H9 (cell line): ENCODE measurements around the gene TBXAS1. TPM values are rescaled to one million over a fixed set of nuclear protein-coding genes. Genes with fewer than 3 reads are reported as not detected.

Experiments used
- DNase-seq: peaks from one replicate; pipeline ENCODE4 v3.0.0-alpha.2; 2017
- H2AFZ ChIP-seq: one replicate; pipeline ENCODE4 v1.6.1; 2013; ENCODE audit warnings: mild to moderate bottlenecking, low read length, control low read depth, moderate library complexity
- H2AK5ac ChIP-seq: 2 replicates; pipeline ENCODE4 v1.6.1; 2013; ENCODE audit warnings: low read length, control low read depth, mixed read lengths; ENCODE audit not compliant: insufficient read length
- H2BK120ac ChIP-seq: one replicate; pipeline ENCODE4 v1.6.1; 2013; ENCODE audit warnings: low read depth, mild to moderate bottlenecking, low read length, control low read depth, inconsistent platforms; ENCODE audit not compliant: poor library complexity, severe bottlenecking
- H2BK12ac ChIP-seq: 2 replicates; pipeline ENCODE4 v1.6.1; 2013; ENCODE audit warnings: low read length, control low read depth, mixed read lengths, low read depth; ENCODE audit not compliant: insufficient read length
- H2BK15ac ChIP-seq: 2 replicates; pipeline ENCODE4 v1.6.1; 2013; ENCODE audit warnings: low read depth, low read length, control low read depth
- H2BK20ac ChIP-seq: one replicate; pipeline ENCODE4 v1.6.1; 2013; ENCODE audit warnings: low read depth, mild to moderate bottlenecking, low read length, control low read depth, inconsistent platforms; ENCODE audit not compliant: poor library complexity, severe bottlenecking
- H2BK5ac ChIP-seq: 2 replicates; pipeline ENCODE4 v1.6.1; 2013; ENCODE audit warnings: low read length, control low read depth, mixed read lengths; ENCODE audit not compliant: insufficient read length
- H3K14ac ChIP-seq: 2 replicates; pipeline ENCODE4 v1.6.1; 2013; ENCODE audit warnings: low read length, control low read depth; ENCODE audit not compliant: insufficient read depth
- H3K18ac ChIP-seq: 2 replicates; pipeline ENCODE4 v1.6.1; 2013; ENCODE audit warnings: low read depth, mild to moderate bottlenecking, mixed read lengths, low read length, control low read depth; ENCODE audit not compliant: insufficient read length
- H3K23ac ChIP-seq: 2 replicates; pipeline ENCODE4 v1.6.1; 2013; ENCODE audit warnings: low read length, control low read depth, mixed read lengths, low read depth; ENCODE audit not compliant: insufficient read length
- H3K23me2 ChIP-seq: 2 replicates; pipeline ENCODE4 v1.6.1; 2013; ENCODE audit warnings: low read depth, mild to moderate bottlenecking, mixed read lengths, low read length, control low read depth; ENCODE audit not compliant: insufficient read length, poor library complexity, severe bottlenecking
- H3K27ac ChIP-seq: 2 replicates; pipeline ENCODE4 v1.5.1; 2013; ENCODE audit warnings: low read length, control low read depth, mixed read lengths, low read depth; ENCODE audit not compliant: insufficient read length
- H3K27me3 ChIP-seq: 2 replicates; pipeline ENCODE4 v1.6.1; 2013; ENCODE audit warnings: low read length, control low read depth, inconsistent platforms; ENCODE audit not compliant: insufficient read depth
- H3K4ac ChIP-seq: 2 replicates; pipeline ENCODE4 v1.6.1; 2013; ENCODE audit warnings: low read depth, mild to moderate bottlenecking, control low read depth, inconsistent platforms, low read length, moderate library complexity
- H3K4me1 ChIP-seq: 2 replicates; pipeline ENCODE4 v1.6.1; 2013; ENCODE audit warnings: low read length, control low read depth, inconsistent platforms; ENCODE audit not compliant: insufficient read depth
- H3K4me2 ChIP-seq: 2 replicates; pipeline ENCODE4 v1.6.1; 2013; ENCODE audit warnings: low read length, control low read depth, mixed read lengths; ENCODE audit not compliant: insufficient read length, insufficient read depth
- H3K56ac ChIP-seq: 2 replicates; pipeline ENCODE4 v1.6.1; 2013; ENCODE audit warnings: low read depth, mild to moderate bottlenecking, mixed read lengths, low read length, control low read depth; ENCODE audit not compliant: insufficient read length
- H3K79me1 ChIP-seq: 2 replicates; pipeline ENCODE4 v1.6.1; 2013; ENCODE audit warnings: low read depth, mild to moderate bottlenecking, moderate library complexity, low read length, control low read depth, inconsistent platforms; ENCODE audit not compliant: insufficient read depth, poor library complexity, severe bottlenecking
- H3K79me2 ChIP-seq: 2 replicates; pipeline ENCODE4 v1.6.1; 2013; ENCODE audit warnings: low read length, control low read depth, inconsistent platforms; ENCODE audit not compliant: insufficient read depth
- H3K9ac ChIP-seq: 2 replicates; pipeline ENCODE4 v1.6.1; 2013; ENCODE audit warnings: low read length, control low read depth, mixed read lengths; ENCODE audit not compliant: insufficient read length; ENCODE audit errors: extremely low read depth
- H3K9me3 ChIP-seq: one replicate; pipeline ENCODE4 v1.6.1; 2013; ENCODE audit warnings: low read depth, low read length, inconsistent platforms; ENCODE audit not compliant: control insufficient read depth
- H3T11ph ChIP-seq: one replicate; pipeline ENCODE4 v1.6.1; 2013; ENCODE audit warnings: mild to moderate bottlenecking, low read length, control low read depth, inconsistent platforms
- H4K20me1 ChIP-seq: one replicate; pipeline ENCODE4 v1.6.1; 2013; ENCODE audit not compliant: control insufficient read depth, insufficient read length, insufficient read depth
- H4K5ac ChIP-seq: 2 replicates; pipeline ENCODE4 v1.6.1; 2013; ENCODE audit warnings: low read depth, mild to moderate bottlenecking, mixed read lengths, low read length, control low read depth; ENCODE audit not compliant: insufficient read length
- H4K8ac ChIP-seq: replicated peaks from 2 replicates; pipeline ENCODE4 v1.6.1; 2013; ENCODE audit warnings: low read length, control low read depth, mixed read lengths, low read depth; ENCODE audit not compliant: insufficient read length
- H4K91ac ChIP-seq: 2 replicates; pipeline ENCODE4 v1.6.1; 2013; ENCODE audit warnings: low read depth, mild to moderate bottlenecking, moderate library complexity, mixed read lengths, low read length, control low read depth; ENCODE audit not compliant: insufficient read length
- H3K27ac Mint-ChIP-seq, 3 experiments: 2 replicates in 2 of 3; 3 replicates in 1 of 3; pipeline ENCODE4 v1.8.0; 2020 to 2021; ENCODE audit warnings: mixed read lengths in 3 of 3, mild to moderate bottlenecking in 1 of 3, moderate library complexity in 1 of 3
- H3K27me3 Mint-ChIP-seq: 2 replicates; pipeline ENCODE4 v1.8.0; 2021; ENCODE audit warnings: low read depth, mild to moderate bottlenecking, moderate library complexity, mixed read lengths
- H3K36me3 Mint-ChIP-seq, 3 experiments: 2 replicates in 2 of 3; 3 replicates in 1 of 3; pipeline ENCODE4 v1.8.0; 2020 to 2021; ENCODE audit warnings: low read depth in 3 of 3, mixed read lengths in 3 of 3; ENCODE audit not compliant: insufficient read depth in 1 of 3
- H3K4me1 Mint-ChIP-seq, 2 experiments: 2 replicates each; pipeline ENCODE4 v1.8.0; 2020; ENCODE audit warnings: mixed read lengths in 2 of 2
- H3K4me3 Mint-ChIP-seq, 2 experiments: 2 replicates in 1 of 2; 3 replicates in 1 of 2; pipeline ENCODE4 v1.8.0; 2020 to 2021; ENCODE audit warnings: mild to moderate bottlenecking in 2 of 2, mixed read lengths in 2 of 2, moderate library complexity in 1 of 2
- H3K9me3 Mint-ChIP-seq, 2 experiments: 2 replicates in 1 of 2; 3 replicates in 1 of 2; pipeline ENCODE4 v1.8.0; 2020; ENCODE audit warnings: mild to moderate bottlenecking in 2 of 2, mixed read lengths in 2 of 2, moderate library complexity in 1 of 2
- WGBS: extraction: QIAGEN DNeasy Blood & Tissue Kit; methylation state at CpG from one replicate; pipeline ENCODE4 v1.1.7; 2013; ENCODE audit warnings: missing lambda C conversion rate, low lambda C conversion rate, mixed read lengths; ENCODE audit not compliant: insufficient read length; ENCODE audit errors: extremely low coverage; 5-methylcytosine and 5-hydroxymethylcytosine counted together
- total RNA-seq: library from RNA; stranded (reverse); gene quantifications from 2 replicates; pipeline ENCODE4 v1.2.1, GENCODE V29; 2021
- TF ChIP-seq, protein P1 (sequence below): fragments of 200-600 bp; sonication (generic); conservative IDR thresholded peaks from 3 replicates; pipeline ENCODE4 v1.8.0; 2021; ENCODE audit warnings: antibody characterized with exemption, mild to moderate bottlenecking

TBXAS1 gene
- total RNA-seq, 1 experiment from 2014 or later = 0.39 TPM

DNA sequence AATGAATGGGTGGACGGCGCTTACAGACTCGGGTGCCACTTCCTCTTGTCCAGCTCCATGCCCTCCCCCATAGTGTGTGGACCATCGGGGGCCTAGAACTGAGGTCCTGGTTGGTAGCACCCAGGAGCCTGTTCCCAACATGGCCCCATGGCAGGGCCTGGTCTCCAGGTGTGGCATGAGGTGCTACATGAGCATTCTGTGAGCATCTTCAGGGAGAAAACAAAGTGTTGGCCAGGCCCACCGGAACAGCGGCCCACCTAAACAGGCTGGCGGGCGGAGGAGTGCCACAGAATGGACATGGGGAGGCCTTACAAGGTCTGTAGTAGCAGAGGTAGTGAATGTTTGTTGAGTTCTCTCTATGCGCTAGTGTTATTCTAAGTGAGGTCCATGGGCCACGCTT is 156.7 kb downstream of the TBXAS1 start:
- Histone ChIP-seq H2BK15ac (no peak overlapping the region), H4K5ac (no peak overlapping the region), H3T11ph (no peak overlapping the region), H3K27ac (no peak overlapping the region), H2AK5ac (no peak overlapping the region), H2BK20ac (no peak overlapping the region), H3K56ac (no peak overlapping the region), H3K9ac (no peak overlapping the region), H2BK12ac (no peak overlapping the region), H4K91ac (no peak overlapping the region), H2BK5ac (no peak overlapping the region), H4K8ac (no peak overlapping the region), H3K4ac (no peak overlapping the region), H3K79me1 (no peaks in the 10 kb centered on the region), H3K9me3 (no peaks in the 10 kb centered on the region), H3K23ac (no peak overlapping the region), H3K4me2 (no peak overlapping the region), H2AFZ (no peak overlapping the region), H3K23me2 (no peaks in the 10 kb centered on the region), H4K20me1 (no peaks in the 10 kb centered on the region), H3K18ac (no peak overlapping the region), H3K14ac (no peak overlapping the region; the same call in 1 of the 2 replicates), H3K4me1 (no peaks in the 10 kb centered on the region; the same call in 1 of the 2 replicates), H3K79me2 (no peaks in the 10 kb centered on the region), H2BK120ac (no peak overlapping the region), H3K27me3 (no peaks in the 10 kb centered on the region; the same call in 1 of the 2 replicates)
- Mint-ChIP-seq H3K4me1 (peaks cover 15 to 27% of the 10 kb centered on the region in 2 experiments), H3K36me3 (no peaks in the 10 kb centered on the region), H3K27ac (no peak overlapping the region), H3K9me3 (no peaks in the 10 kb centered on the region), H3K4me3 (no peak overlapping the region), H3K27me3 (peaks cover 3% of the 10 kb centered on the region; the same call in 1 of the 2 replicates)
- TF ChIP-seq, protein P1, sequence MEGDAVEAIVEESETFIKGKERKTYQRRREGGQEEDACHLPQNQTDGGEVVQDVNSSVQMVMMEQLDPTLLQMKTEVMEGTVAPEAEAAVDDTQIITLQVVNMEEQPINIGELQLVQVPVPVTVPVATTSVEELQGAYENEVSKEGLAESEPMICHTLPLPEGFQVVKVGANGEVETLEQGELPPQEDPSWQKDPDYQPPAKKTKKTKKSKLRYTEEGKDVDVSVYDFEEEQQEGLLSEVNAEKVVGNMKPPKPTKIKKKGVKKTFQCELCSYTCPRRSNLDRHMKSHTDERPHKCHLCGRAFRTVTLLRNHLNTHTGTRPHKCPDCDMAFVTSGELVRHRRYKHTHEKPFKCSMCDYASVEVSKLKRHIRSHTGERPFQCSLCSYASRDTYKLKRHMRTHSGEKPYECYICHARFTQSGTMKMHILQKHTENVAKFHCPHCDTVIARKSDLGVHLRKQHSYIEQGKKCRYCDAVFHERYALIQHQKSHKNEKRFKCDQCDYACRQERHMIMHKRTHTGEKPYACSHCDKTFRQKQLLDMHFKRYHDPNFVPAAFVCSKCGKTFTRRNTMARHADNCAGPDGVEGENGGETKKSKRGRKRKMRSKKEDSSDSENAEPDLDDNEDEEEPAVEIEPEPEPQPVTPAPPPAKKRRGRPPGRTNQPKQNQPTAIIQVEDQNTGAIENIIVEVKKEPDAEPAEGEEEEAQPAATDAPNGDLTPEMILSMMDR = no peak
- DNase-seq = no peak
- WGBS = no CpG with 5 or more reads among the region's 10 CpGs
